ENCODE results near the gene DLGAP1.

DNA sequence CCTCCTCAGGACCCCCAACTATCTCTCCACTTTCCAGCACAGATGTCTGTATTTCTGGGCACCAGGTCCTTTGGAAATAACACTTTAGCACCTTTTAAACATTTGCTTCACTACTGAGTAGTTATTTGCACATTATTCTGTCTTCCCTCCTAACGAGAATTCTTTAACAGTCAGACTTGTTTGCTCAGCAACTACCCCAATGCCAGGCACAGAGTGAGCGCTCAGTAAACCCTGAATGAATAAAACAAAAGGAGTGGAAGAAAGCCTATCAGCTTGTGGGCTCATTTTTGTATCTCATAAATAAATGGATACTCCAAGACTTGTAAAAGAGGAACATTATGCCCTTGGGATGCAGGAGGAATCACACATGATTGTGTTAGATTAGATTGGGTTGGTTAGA is 554.8 kb downstream of the DLGAP1 start:
- no peak for TF ChIP-seq YY1 (IDR thresholded peaks at IDR 0.05)
- TF ChIP-seq, protein P1, sequence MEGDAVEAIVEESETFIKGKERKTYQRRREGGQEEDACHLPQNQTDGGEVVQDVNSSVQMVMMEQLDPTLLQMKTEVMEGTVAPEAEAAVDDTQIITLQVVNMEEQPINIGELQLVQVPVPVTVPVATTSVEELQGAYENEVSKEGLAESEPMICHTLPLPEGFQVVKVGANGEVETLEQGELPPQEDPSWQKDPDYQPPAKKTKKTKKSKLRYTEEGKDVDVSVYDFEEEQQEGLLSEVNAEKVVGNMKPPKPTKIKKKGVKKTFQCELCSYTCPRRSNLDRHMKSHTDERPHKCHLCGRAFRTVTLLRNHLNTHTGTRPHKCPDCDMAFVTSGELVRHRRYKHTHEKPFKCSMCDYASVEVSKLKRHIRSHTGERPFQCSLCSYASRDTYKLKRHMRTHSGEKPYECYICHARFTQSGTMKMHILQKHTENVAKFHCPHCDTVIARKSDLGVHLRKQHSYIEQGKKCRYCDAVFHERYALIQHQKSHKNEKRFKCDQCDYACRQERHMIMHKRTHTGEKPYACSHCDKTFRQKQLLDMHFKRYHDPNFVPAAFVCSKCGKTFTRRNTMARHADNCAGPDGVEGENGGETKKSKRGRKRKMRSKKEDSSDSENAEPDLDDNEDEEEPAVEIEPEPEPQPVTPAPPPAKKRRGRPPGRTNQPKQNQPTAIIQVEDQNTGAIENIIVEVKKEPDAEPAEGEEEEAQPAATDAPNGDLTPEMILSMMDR (IDR thresholded peaks at IDR 0.05; ENCODE audit: low read depth, low read length, missing input control): no peak
- no peak for TF ChIP-seq GABPA (IDR thresholded peaks at IDR 0.05 in 1 of 2, conservative IDR thresholded peaks at IDR 0.05 in 1 of 2)
- no peak for TF ChIP-seq NR2F2 (IDR thresholded peaks at IDR 0.05)
- TF ChIP-seq, protein P2, sequence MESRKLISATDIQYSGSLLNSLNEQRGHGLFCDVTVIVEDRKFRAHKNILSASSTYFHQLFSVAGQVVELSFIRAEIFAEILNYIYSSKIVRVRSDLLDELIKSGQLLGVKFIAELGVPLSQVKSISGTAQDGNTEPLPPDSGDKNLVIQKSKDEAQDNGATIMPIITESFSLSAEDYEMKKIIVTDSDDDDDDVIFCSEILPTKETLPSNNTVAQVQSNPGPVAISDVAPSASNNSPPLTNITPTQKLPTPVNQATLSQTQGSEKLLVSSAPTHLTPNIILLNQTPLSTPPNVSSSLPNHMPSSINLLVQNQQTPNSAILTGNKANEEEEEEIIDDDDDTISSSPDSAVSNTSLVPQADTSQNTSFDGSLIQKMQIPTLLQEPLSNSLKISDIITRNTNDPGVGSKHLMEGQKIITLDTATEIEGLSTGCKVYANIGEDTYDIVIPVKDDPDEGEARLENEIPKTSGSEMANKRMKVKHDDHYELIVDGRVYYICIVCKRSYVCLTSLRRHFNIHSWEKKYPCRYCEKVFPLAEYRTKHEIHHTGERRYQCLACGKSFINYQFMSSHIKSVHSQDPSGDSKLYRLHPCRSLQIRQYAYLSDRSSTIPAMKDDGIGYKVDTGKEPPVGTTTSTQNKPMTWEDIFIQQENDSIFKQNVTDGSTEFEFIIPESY (IDR thresholded peaks at IDR 0.05): no peak
- TF ChIP-seq TAF1 (conservative IDR thresholded peaks at IDR 0.05): no peak
- no peak for TF ChIP-seq RAD21 (IDR thresholded peaks at IDR 0.05)
- TF ChIP-seq JUND (IDR thresholded peaks at IDR 0.05): no peak
- TF ChIP-seq, protein P3, sequence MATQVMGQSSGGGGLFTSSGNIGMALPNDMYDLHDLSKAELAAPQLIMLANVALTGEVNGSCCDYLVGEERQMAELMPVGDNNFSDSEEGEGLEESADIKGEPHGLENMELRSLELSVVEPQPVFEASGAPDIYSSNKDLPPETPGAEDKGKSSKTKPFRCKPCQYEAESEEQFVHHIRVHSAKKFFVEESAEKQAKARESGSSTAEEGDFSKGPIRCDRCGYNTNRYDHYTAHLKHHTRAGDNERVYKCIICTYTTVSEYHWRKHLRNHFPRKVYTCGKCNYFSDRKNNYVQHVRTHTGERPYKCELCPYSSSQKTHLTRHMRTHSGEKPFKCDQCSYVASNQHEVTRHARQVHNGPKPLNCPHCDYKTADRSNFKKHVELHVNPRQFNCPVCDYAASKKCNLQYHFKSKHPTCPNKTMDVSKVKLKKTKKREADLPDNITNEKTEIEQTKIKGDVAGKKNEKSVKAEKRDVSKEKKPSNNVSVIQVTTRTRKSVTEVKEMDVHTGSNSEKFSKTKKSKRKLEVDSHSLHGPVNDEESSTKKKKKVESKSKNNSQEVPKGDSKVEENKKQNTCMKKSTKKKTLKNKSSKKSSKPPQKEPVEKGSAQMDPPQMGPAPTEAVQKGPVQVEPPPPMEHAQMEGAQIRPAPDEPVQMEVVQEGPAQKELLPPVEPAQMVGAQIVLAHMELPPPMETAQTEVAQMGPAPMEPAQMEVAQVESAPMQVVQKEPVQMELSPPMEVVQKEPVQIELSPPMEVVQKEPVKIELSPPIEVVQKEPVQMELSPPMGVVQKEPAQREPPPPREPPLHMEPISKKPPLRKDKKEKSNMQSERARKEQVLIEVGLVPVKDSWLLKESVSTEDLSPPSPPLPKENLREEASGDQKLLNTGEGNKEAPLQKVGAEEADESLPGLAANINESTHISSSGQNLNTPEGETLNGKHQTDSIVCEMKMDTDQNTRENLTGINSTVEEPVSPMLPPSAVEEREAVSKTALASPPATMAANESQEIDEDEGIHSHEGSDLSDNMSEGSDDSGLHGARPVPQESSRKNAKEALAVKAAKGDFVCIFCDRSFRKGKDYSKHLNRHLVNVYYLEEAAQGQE (IDR thresholded peaks at IDR 0.05): no peak
- TF ChIP-seq SP1 (IDR thresholded peaks at IDR 0.05): no peak
- TF ChIP-seq EGR1 (IDR thresholded peaks at IDR 0.05; ENCODE audit: low read depth in 2 of 2): no peak
- TF ChIP-seq RXRA (IDR thresholded peaks at IDR 0.05): no peak
- TF ChIP-seq, protein P4, sequence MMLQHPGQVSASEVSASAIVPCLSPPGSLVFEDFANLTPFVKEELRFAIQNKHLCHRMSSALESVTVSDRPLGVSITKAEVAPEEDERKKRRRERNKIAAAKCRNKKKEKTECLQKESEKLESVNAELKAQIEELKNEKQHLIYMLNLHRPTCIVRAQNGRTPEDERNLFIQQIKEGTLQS (IDR thresholded peaks at IDR 0.05): no peak

Data from liver (tissue), 3 donors.